ENCODE measurements around the gene BEND3.
"Not testable (repeated sequence)": the region's sequence is repeated elsewhere in the genome, so short reads cannot be mapped to it uniquely, and the experiment has no call there.

The BEND3 gene

GRCh38 chr6:107101686-107102413, 13.5 kb downstream of the BEND3 start:
- no peak for TF ChIP-seq CTCF (IDR thresholded peaks at IDR 0.05; ENCODE audit: low read depth, low read length)
- DNase-seq (ENCODE audit: extremely low read depth, low read depth) = no peak

GRCh38 chr6:107101211-107101610, 14.1 kb downstream of the BEND3 start:
- no peak for TF ChIP-seq CTCF (IDR thresholded peaks at IDR 0.05; ENCODE audit: low read depth, low read length)
- no peak for DNase-seq (ENCODE audit: extremely low read depth, low read depth)

GRCh38 chr6:107098436-107099307, 16.6 kb downstream of the BEND3 start:
- no peak for TF ChIP-seq CTCF (IDR thresholded peaks at IDR 0.05; ENCODE audit: low read depth, low read length)

GRCh38 chr6:107084459-107084858, 30.9 kb downstream of the BEND3 start:
- DNase-seq (ENCODE audit: extremely low read depth, low read depth) = not testable (repeated sequence)

More at GRCh38 chr6:107098436-107099307, 16.6 kb downstream of the BEND3 start:
- no peak for DNase-seq (ENCODE audit: extremely low read depth, low read depth)

- no peak for DNase-seq (ENCODE audit: extremely low read depth, low read depth)
- TF ChIP-seq CTCF (IDR thresholded peaks at IDR 0.05; ENCODE audit: low read depth, low read length) = no peak
Measured at GRCh38 chr6:107083921-107084320, 31.4 kb downstream of the BEND3 start.

GRCh38 chr6:107083047-107083768, 32.1 kb downstream of the BEND3 start:
- no peak for TF ChIP-seq CTCF (IDR thresholded peaks at IDR 0.05; ENCODE audit: low read depth, low read length)
- no peak for DNase-seq (ENCODE audit: extremely low read depth, low read depth)

- no peak for TF ChIP-seq CTCF (IDR thresholded peaks at IDR 0.05; ENCODE audit: low read depth, low read length)
- no peak for DNase-seq (ENCODE audit: extremely low read depth, low read depth)
Measured at GRCh38 chr6:107082045-107082444, 33.3 kb downstream of the BEND3 start.

All from AG09319 (cell line).